GM21447 (cell line): ENCODE results near the gene SLC8A1.
A peak's percentile ranks its signal among the peaks of the same experiment; 100 is the strongest.

ENCODE experiments used
- ATAC-seq: cut with Tn5 transposase; IDR thresholded peaks from one replicate; pipeline ENCODE4 v1.9.1; 2021; ENCODE audit not compliant: unreplicated experiment

The SLC8A1 gene

GRCh38 chr2:40123326-40123725 lies 328.6 kb downstream of the SLC8A1 start:
- no peak for ATAC-seq

- no peak for ATAC-seq
These were observed 330.9 kb downstream of the SLC8A1 start for GRCh38 chr2:40120957-40121356.

GRCh38 chr2:40120026-40120425 lies 331.9 kb downstream of the SLC8A1 start:
- no peak for ATAC-seq

GRCh38 chr2:40118622-40119021 lies 333.3 kb downstream of the SLC8A1 start:
- ATAC-seq: no peak

GRCh38 chr2:40115894-40116293 lies 336.0 kb downstream of the SLC8A1 start:
- ATAC-seq: no peak

- ATAC-seq: no peak
These were observed 336.5 kb downstream of the SLC8A1 start for GRCh38 chr2:40115348-40115747.

GRCh38 chr2:40113997-40114396 lies 337.9 kb downstream of the SLC8A1 start:
- ATAC-seq: no peak

- ATAC-seq: no peak
These were observed 338.5 kb downstream of the SLC8A1 start for GRCh38 chr2:40113272-40113968.

- ATAC-seq: no peak
These were observed 342.5 kb downstream of the SLC8A1 start for GRCh38 chr2:40109381-40109780.

- no peak for ATAC-seq
These were observed 343.0 kb downstream of the SLC8A1 start for GRCh38 chr2:40108851-40109250.

GRCh38 chr2:40106061-40106460 lies 345.8 kb downstream of the SLC8A1 start:
- ATAC-seq: no peak

- no peak for ATAC-seq
These were observed 346.3 kb downstream of the SLC8A1 start for GRCh38 chr2:40105593-40105992.

- ATAC-seq: no peak
These were observed 348.3 kb downstream of the SLC8A1 start for GRCh38 chr2:40103590-40103989.

- no peak for ATAC-seq
These were observed 348.7 kb downstream of the SLC8A1 start for GRCh38 chr2:40103163-40103562.

- ATAC-seq: no peak
These were observed 349.4 kb downstream of the SLC8A1 start for GRCh38 chr2:40102447-40102846.

- ATAC-seq: peak; percentile 73
These were observed 350.7 kb downstream of the SLC8A1 start for GRCh38 chr2:40101131-40101575.

GRCh38 chr2:40100676-40101075 lies 351.2 kb downstream of the SLC8A1 start:
- ATAC-seq: no peak

GRCh38 chr2:40098786-40099470 lies 353.0 kb downstream of the SLC8A1 start:
- ATAC-seq: no peak

GRCh38 chr2:40097691-40098385 lies 354.1 kb downstream of the SLC8A1 start:
- ATAC-seq: no peak

- no peak for ATAC-seq
These were observed 355.5 kb downstream of the SLC8A1 start for GRCh38 chr2:40096360-40096759.

GRCh38 chr2:40095000-40095399 lies 356.9 kb downstream of the SLC8A1 start:
- no peak for ATAC-seq

GRCh38 chr2:40094451-40094850 lies 357.4 kb downstream of the SLC8A1 start:
- no peak for ATAC-seq
